ENCODE data around the gene ARHGEF7. TPM values are rescaled to one million over a fixed set of nuclear protein-coding genes. Genes with fewer than 3 reads are reported as not detected.

ARHGEF7 gene
- polyA plus RNA-seq, 1 donor (not counting 4 experiments of a cell fraction or from before 2014, with no cell fraction given), result 25.2 TPM

DNA sequence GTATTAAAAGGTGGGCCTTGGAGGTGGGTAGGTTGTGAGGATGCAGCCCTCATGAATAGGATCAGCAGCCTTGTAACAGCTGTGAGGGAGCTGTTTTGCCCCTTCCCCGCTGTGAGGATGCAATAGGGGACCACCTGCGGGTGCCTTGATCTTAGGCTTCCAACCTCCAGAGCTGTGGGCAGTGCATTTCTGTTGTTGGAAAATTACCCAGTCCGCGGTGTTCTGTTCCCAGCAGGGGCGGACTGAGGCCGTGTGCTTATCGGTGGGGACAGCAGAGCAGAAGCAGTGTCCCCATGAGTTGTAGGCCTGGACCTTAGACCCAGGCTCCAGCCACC lies 150.6 kb downstream of the ARHGEF7 start:
- TF ChIP-seq EZH2 (IDR thresholded peaks at IDR 0.05; ENCODE audit: low read length), result no peak
- TF ChIP-seq, protein P1, sequence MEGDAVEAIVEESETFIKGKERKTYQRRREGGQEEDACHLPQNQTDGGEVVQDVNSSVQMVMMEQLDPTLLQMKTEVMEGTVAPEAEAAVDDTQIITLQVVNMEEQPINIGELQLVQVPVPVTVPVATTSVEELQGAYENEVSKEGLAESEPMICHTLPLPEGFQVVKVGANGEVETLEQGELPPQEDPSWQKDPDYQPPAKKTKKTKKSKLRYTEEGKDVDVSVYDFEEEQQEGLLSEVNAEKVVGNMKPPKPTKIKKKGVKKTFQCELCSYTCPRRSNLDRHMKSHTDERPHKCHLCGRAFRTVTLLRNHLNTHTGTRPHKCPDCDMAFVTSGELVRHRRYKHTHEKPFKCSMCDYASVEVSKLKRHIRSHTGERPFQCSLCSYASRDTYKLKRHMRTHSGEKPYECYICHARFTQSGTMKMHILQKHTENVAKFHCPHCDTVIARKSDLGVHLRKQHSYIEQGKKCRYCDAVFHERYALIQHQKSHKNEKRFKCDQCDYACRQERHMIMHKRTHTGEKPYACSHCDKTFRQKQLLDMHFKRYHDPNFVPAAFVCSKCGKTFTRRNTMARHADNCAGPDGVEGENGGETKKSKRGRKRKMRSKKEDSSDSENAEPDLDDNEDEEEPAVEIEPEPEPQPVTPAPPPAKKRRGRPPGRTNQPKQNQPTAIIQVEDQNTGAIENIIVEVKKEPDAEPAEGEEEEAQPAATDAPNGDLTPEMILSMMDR (optimal IDR thresholded peaks at IDR 0.05 in 1 of 3, IDR thresholded peaks at IDR 0.05 in 1 of 3, conservative IDR thresholded peaks at IDR 0.05 in 1 of 3; ENCODE audit: extremely low read depth in 1 of 3, insufficient read depth in 2 of 3, low read length in 3 of 3), result no peak
- Histone ChIP-seq H3K4me3 (ENCODE audit: control insufficient read depth in 2 of 3, extremely low read depth in 1 of 3, insufficient read depth in 2 of 3, low read depth in 1 of 3, low read length in 3 of 3) (no peak overlapping the region), H3K36me3 (ENCODE audit: control insufficient read depth in 2 of 2, extremely low read depth in 1 of 2, insufficient read depth in 2 of 2, low read length in 2 of 2) (peaks cover 4 to 15% of the 10 kb centered on the region in 2 experiments)

DNA sequence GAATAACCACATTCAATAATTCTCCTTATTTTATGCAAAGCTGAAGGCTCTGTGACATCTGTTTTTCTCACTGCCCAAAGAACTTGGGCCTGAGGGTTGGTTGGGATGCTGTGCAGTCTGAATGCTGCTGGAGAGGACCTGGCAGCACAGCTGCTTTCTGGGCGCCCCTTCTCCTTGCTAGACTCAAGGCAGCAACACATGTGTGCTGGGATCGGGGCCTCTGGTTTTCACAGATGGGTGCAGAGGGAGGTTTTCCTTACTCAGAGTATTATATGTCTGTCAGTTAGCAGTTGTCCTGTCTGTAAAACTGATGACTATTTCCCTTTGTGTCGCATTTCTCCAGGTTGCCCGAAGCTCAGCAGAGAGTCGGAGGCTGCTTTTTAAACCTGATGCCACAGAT lies 152.1 kb downstream of the ARHGEF7 start:
- Histone ChIP-seq H3K9ac (ENCODE audit: control insufficient read depth, extremely low read depth, insufficient read depth, low read length) (no peak overlapping the region), H3K79me2 (ENCODE audit: control insufficient read depth, insufficient read depth, low read length) (peaks cover 2% of the 10 kb centered on the region), H3K4me2 (ENCODE audit: control insufficient read depth, extremely low read depth, insufficient read depth, low read depth, low read length) (no peak overlapping the region), H3K27ac (ENCODE audit: control insufficient read depth, insufficient read depth, low read length) (no peak overlapping the region), H2AFZ (ENCODE audit: control insufficient read depth, low read length) (no peak overlapping the region), H3K4me1 (ENCODE audit: control insufficient read depth, extremely low read depth, insufficient read depth, low read length) (no peaks in the 10 kb centered on the region), H3K27me3 (ENCODE audit: control insufficient read depth, extremely low read depth, insufficient read depth, low read length) (no peaks in the 10 kb centered on the region), H3K9me3 (ENCODE audit: control insufficient read depth, low read depth, low read length) (no peaks in the 10 kb centered on the region), H4K20me1 (ENCODE audit: control insufficient read depth, extremely low read depth, insufficient read depth, low read length) (peaks cover 7% of the 10 kb centered on the region), H3K9me1 (ENCODE audit: control insufficient read depth, extremely low read depth, insufficient read depth, low read length) (no peaks in the 10 kb centered on the region), H3K4me3 (ENCODE audit: control insufficient read depth in 2 of 3, extremely low read depth in 1 of 3, insufficient read depth in 2 of 3, low read depth in 1 of 3, low read length in 3 of 3) (no peak overlapping the region), H3K36me3 (ENCODE audit: control insufficient read depth in 2 of 2, extremely low read depth in 1 of 2, insufficient read depth in 2 of 2, low read length in 2 of 2) (peaks cover 4 to 18% of the 10 kb centered on the region in 2 experiments)
- DNase-seq (ENCODE audit: low read depth, low spot score) (no peak), FAIRE-seq (no peak)
- dilution Hi-C loops (cut with MboI; ENCODE audit: extremely low pct_ligation_motif_present, low sequenced_read_pairs), result no loop called here
- no peak for TF ChIP-seq EZH2 (IDR thresholded peaks at IDR 0.05; ENCODE audit: low read length)
- TF ChIP-seq, protein P1 (optimal IDR thresholded peaks at IDR 0.05 in 1 of 3, IDR thresholded peaks at IDR 0.05 in 1 of 3, conservative IDR thresholded peaks at IDR 0.05 in 1 of 3; ENCODE audit: extremely low read depth in 1 of 3, insufficient read depth in 2 of 3, low read length in 3 of 3), result no peak

More for the DNA sequence above, 150.6 kb downstream of the ARHGEF7 start:
- no peak for FAIRE-seq
- Histone ChIP-seq H4K20me1 (ENCODE audit: control insufficient read depth, extremely low read depth, insufficient read depth, low read length) (peaks cover 7% of the 10 kb centered on the region), H3K9ac (ENCODE audit: control insufficient read depth, extremely low read depth, insufficient read depth, low read length) (no peak overlapping the region), H3K27ac (ENCODE audit: control insufficient read depth, insufficient read depth, low read length) (no peak overlapping the region), H3K9me1 (ENCODE audit: control insufficient read depth, extremely low read depth, insufficient read depth, low read length) (no peaks in the 10 kb centered on the region), H3K4me1 (ENCODE audit: control insufficient read depth, extremely low read depth, insufficient read depth, low read length) (no peaks in the 10 kb centered on the region), H3K4me2 (ENCODE audit: control insufficient read depth, extremely low read depth, insufficient read depth, low read depth, low read length) (no peak overlapping the region), H3K79me2 (ENCODE audit: control insufficient read depth, insufficient read depth, low read length) (peaks cover 2% of the 10 kb centered on the region), H3K27me3 (ENCODE audit: control insufficient read depth, extremely low read depth, insufficient read depth, low read length) (no peaks in the 10 kb centered on the region), H2AFZ (ENCODE audit: control insufficient read depth, low read length) (no peak overlapping the region), H3K9me3 (ENCODE audit: control insufficient read depth, low read depth, low read length) (no peaks in the 10 kb centered on the region)
- no peak for DNase-seq (ENCODE audit: low read depth, low spot score)
- dilution Hi-C loops (cut with MboI; ENCODE audit: extremely low pct_ligation_motif_present, low sequenced_read_pairs), result no loop called here
